ENCODE data around the gene PES1.
"Not testable (repeated sequence)": the region's sequence is repeated elsewhere in the genome, so short reads cannot be mapped to it uniquely, and the experiment has no call there.

Gene PES1

GRCh38 chr22:30574095-30574981 lies 17.4 kb downstream of the PES1 start, which contains the start of gene GAL3ST1:
Gene GAL3ST1 (minus strand): TSS chr22:30574665. CDS start chr22:30557392, 17,273 bp downstream.
- DNase-seq (ENCODE audit: low spot score), result no peak

GRCh38 chr22:30573594-30574094 lies 18.1 kb downstream of the PES1 start:
- no peak for DNase-seq (ENCODE audit: low spot score)

DNA sequence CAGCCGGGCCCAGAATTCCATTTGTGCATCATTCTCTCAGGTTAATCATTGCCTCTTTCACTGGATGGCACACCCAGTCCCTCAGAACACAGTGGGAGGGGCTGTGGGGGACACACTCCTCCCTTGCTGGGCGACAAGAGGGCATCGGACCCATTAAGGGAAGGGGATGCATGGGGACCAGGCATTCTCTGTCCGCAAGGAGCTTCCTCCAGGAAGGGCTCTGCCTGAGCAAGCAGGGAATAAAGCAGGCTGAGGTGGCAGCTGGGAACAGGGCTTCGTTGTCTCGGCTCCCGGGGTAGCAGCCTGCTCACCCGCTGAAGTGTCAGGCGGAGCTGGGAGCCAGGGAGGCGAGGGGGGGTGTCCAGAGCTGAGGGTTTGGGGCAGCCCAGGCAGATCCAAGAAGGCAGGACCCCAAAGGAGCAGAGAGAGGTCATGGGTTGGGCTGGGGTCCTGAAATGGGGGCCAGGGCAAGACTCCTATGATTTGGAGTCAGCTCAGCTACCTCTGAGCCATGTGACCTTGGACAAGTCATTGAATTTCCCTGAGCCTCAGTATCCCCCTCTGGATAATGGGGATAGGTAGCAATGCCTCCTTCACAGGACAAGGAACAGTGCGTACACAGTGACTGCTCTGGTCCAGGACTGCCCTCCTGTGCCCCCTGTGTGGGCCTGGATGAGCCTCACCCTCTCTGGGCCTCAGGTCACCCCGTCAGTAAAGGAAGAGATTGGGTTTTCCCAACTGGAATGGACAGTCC lies 18.7 kb downstream of the PES1 start:
- DNase-seq (ENCODE audit: low spot score), result no peak

DNA sequence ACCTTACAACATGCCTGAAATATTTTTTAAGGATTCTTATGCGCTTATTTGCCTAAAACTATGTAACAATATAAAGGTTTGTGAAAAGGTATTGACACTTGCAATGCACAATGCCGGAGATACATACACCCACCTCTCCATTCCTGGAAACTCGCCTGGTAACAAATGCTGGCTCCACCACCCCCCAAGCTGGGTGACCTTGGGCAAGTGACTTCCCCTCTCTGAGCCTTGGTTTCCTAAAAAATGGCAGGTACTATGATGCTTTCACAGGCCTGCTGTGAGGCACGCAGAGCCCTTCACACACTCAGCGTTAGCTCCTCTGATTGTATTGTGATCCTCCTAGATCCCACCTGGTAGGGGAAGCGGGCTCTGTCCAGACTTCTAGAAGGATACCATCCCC lies 19.5 kb downstream of the PES1 start:
- no peak for DNase-seq (ENCODE audit: low spot score)

- no peak for DNase-seq (ENCODE audit: low spot score)
Observed at GRCh38 chr22:30569674-30570202, 22.0 kb downstream of the PES1 start.

DNA sequence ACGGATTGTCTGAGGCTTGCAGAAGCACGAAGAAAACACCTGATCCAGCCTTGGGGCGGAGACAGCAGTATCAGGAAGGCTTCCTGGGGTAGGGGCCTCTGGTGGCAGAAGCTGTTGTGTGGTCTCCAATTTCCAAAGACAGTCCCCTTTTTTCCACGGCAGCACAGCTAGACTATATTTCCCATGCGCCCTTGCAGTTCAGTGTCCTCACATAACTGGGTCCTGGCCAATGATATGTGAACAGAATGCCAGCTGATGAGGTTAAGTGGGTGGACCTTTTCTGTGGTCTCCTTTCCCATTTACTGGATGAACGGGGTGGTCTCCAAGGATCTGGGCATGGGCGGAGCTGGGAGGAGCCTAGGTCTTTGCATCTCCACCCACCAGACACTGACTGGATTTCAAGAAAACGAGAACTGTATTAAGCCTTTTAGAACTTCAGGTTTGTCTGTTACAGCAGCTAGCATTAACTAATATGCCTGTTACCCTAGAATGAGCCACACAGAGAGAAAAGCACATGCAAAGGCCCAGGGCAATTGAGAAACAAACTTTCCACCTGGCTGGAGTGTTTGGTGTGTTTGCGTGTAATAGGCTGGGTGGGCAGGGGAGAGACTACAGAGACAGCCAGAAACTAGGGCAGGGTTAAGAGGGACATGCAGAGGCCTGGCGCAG lies 23.4 kb downstream of the PES1 start:
- no peak for DNase-seq (ENCODE audit: low spot score)

DNA sequence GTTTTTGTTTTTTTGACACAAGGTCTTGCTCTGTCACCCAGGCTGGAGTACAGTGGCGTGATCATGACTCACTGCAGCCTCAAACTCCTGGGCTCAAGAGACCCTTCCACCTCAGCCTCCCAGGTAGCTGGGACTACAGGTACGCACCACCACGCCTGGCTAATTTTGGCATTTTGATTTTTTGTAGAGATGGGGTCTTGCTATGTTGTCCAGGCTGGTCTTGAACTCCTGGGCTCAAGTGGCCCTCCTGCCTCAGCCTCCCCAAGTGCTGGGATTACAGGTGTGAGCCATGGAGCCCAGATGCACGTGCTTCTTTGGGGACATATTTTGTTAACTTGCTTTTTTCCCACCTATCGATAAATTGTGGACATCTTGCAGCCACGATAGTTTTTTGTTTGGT lies 24.4 kb downstream of the PES1 start:
- DNase-seq (ENCODE audit: low spot score), result not testable (repeated sequence)

GRCh38 chr22:30566125-30566524 lies 25.6 kb downstream of the PES1 start:
- no peak for DNase-seq (ENCODE audit: low spot score)

GRCh38 chr22:30565341-30565740 lies 26.4 kb downstream of the PES1 start:
- DNase-seq (ENCODE audit: low spot score), result no peak

- no peak for DNase-seq (ENCODE audit: low spot score)
Observed at GRCh38 chr22:30564761-30565119, 27.0 kb downstream of the PES1 start.

GRCh38 chr22:30564045-30564760 lies 27.5 kb downstream of the PES1 start:
- no peak for DNase-seq (ENCODE audit: low spot score)

DNA sequence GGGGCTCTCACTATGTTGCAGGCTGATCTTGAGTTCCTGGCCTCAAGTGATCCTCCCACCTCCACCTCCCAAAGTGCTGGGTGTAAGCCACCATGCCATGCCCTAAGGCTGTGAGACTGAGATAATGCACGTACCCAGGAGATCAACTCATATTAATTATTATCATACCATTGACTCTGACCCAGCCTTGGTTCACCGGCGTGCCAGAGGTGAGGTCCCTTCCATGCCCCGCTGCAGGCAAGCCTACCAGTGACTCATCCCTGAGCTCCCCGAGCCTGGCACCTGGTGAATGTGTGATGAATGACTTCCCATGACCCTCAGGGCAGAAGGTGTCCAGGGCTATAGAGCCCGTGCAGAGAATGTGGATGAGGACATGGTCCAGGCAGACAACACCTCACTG lies 29.3 kb downstream of the PES1 start:
- no peak for DNase-seq (ENCODE audit: low spot score)

GRCh38 chr22:30561402-30562189 lies 30.1 kb downstream of the PES1 start:
- DNase-seq (ENCODE audit: low spot score), result no peak

- not testable (repeated sequence) for DNase-seq (ENCODE audit: low spot score)
Observed at GRCh38 chr22:30560643-30561202, 31.0 kb downstream of the PES1 start.

- no peak for DNase-seq (ENCODE audit: low spot score)
Observed at GRCh38 chr22:30559889-30560288, 31.8 kb downstream of the PES1 start.

- no peak for DNase-seq (ENCODE audit: low spot score)
Observed at GRCh38 chr22:30557243-30557642, 34.5 kb downstream of the PES1 start.

- DNase-seq (ENCODE audit: low spot score), result no peak
Observed at GRCh38 chr22:30556388-30556787, 35.3 kb downstream of the PES1 start.

GRCh38 chr22:30555282-30556210 lies 36.2 kb downstream of the PES1 start:
- DNase-seq (ENCODE audit: low spot score), result no peak

- DNase-seq (ENCODE audit: low spot score), result no peak
Observed at GRCh38 chr22:30553971-30554370, 37.7 kb downstream of the PES1 start.
